Measurements from ENCODE around the gene SLC12A7.

- TF ChIP-seq CTCF (conservative IDR thresholded peaks at IDR 0.05) (no peak), EZH2 (IDR thresholded peaks at IDR 0.05; ENCODE audit: low read depth) (no peak)
These were observed 63.6 kb downstream of the SLC12A7 start for GRCh38 chr5:1048162-1048721.

All from PC-9 (cell line).